Thyroid gland (tissue), 4 donors: ENCODE data around the gene LSAMP. TPM values are rescaled to one million over a fixed set of nuclear protein-coding genes. Genes with fewer than 3 reads are reported as not detected.

Experiments used
- DNase-seq, 2 donors: peaks; one replicate each; pipeline ENCODE4 v3.0.0-alpha.2; 2019
- H3K27ac ChIP-seq, 3 donors: fragments of 200-600 bp; sonication (generic); 1 replicate in 2 of 3; 2 replicates in 1 of 3; pipeline ENCODE4 v1.5.1; 2016 to 2019; ENCODE audit warnings: mild to moderate bottlenecking in 1 of 3, moderate library complexity in 1 of 3
- H3K27me3 ChIP-seq: fragments of 200-600 bp; sonication (generic); one replicate; pipeline ENCODE4 v1.5.1; 2019
- H3K36me3 ChIP-seq, 2 donors: fragments of 200-600 bp; sonication (generic); one replicate each; pipeline ENCODE4 v1.5.1; 2016 to 2019
- H3K4me1 ChIP-seq, 2 donors: fragments of 200-600 bp; sonication (generic); one replicate each; pipeline ENCODE4 v1.5.1; 2017 to 2019
- H3K4me3 ChIP-seq, 3 donors: fragments of 200-600 bp; sonication (generic); replicated peaks in 1 of 3; 1 replicate in 2 of 3; 2 replicates in 1 of 3; pipeline ENCODE4 v1.5.1; 2016; ENCODE audit warnings: mild to moderate bottlenecking in 1 of 3
- H3K9me3 ChIP-seq: fragments of 200-600 bp; sonication (generic); one replicate; pipeline ENCODE4 v1.5.1; 2017
- CTCF ChIP-seq, 6 experiments: fragments of 200-600 bp in 3 of 6; fragments of 450-650 bp in 3 of 6; sonication (generic) in 3 of 6; IDR thresholded peaks; one replicate each; pipeline ENCODE4 v1.5.1; 2016 to 2019; ENCODE audit warnings: antibody characterized with exemption in 6 of 6, mild to moderate bottlenecking in 2 of 6, inconsistent platforms in 1 of 6, moderate library complexity in 1 of 6
- POLR2A ChIP-seq, 2 donors: fragments of 450-650 bp; IDR thresholded peaks; one replicate each; pipeline ENCODE4 v1.6.1; 2017; ENCODE audit warnings: antibody characterized with exemption in 2 of 2, mild to moderate bottlenecking in 2 of 2, moderate library complexity in 1 of 2
- WGBS, 2 donors: methylation state at CpG; one replicate each; pipeline ENCODE4 v1.1.5; 2017; 5-methylcytosine and 5-hydroxymethylcytosine counted together
- intact Hi-C: fragments of 100-400 bp; cut with DNase I; formaldehyde crosslinking; loops from one replicate; pipeline ENCODE4 v1.15.1; 2023
- total RNA-seq, 4 donors: library from RNA; depleted of rRNA; stranded (reverse); fragments of >200 nt; gene quantifications; one replicate each; pipeline ENCODE4 v1.2.3, GENCODE V29; 2016

LSAMP gene
- total RNA-seq, 4 donors from 2014 or later, result 0.78 to 2.0 (median 1.8) TPM

- DNase-seq, result no peak
- no peak overlapping the region for H3K4me3 ChIP-seq
- H3K27ac ChIP-seq, result no peak overlapping the region
- no peaks in the 10 kb centered on the region for H3K4me1 ChIP-seq
- H3K9me3 ChIP-seq, result no peaks in the 10 kb centered on the region
- TF ChIP-seq CTCF (IDR thresholded peaks at IDR 0.05), result no peak
- no peak for TF ChIP-seq POLR2A (IDR thresholded peaks at IDR 0.05)
- intact Hi-C loops, result no loop called here
- 83 to 85% methylated on average over 3 of the region's 3 CpGs for WGBS, 2 donors
- H3K27me3 ChIP-seq, result no peaks in the 10 kb centered on the region
- H3K36me3 ChIP-seq, result no peaks in the 10 kb centered on the region
Observed at GRCh38 chr3:116241677-116242076, 203.6 kb downstream of the LSAMP start.

GRCh38 chr3:116240261-116240660 is 205.0 kb downstream of the LSAMP start:
- intact Hi-C loops, result no loop called here
- no peak overlapping the region for H3K4me3 ChIP-seq
- H3K27me3 ChIP-seq, result no peaks in the 10 kb centered on the region
- no peak overlapping the region for H3K27ac ChIP-seq
- H3K4me1 ChIP-seq, result no peaks in the 10 kb centered on the region
- no peaks in the 10 kb centered on the region for H3K36me3 ChIP-seq
- WGBS, 2 donors, result 0% methylated on average over 1 of the region's 1 CpG
- TF ChIP-seq POLR2A (IDR thresholded peaks at IDR 0.05) (no peak), CTCF (IDR thresholded peaks at IDR 0.05) (no peak)
- no peaks in the 10 kb centered on the region for H3K9me3 ChIP-seq
- no peak for DNase-seq

- 24 to 45% methylated on average over 2 of the region's 2 CpGs for WGBS, 2 donors
- H3K27ac ChIP-seq, result no peak overlapping the region
- no peaks in the 10 kb centered on the region for H3K27me3 ChIP-seq
- H3K4me3 ChIP-seq, result no peak overlapping the region
- H3K36me3 ChIP-seq, result no peaks in the 10 kb centered on the region
- no peaks in the 10 kb centered on the region for H3K4me1 ChIP-seq
- TF ChIP-seq CTCF (IDR thresholded peaks at IDR 0.05), result no peak
- no peak for TF ChIP-seq POLR2A (IDR thresholded peaks at IDR 0.05)
- H3K9me3 ChIP-seq, result no peaks in the 10 kb centered on the region
- DNase-seq, result no peak
- intact Hi-C loops, result no loop called here
Observed at GRCh38 chr3:116238846-116239565, 206.3 kb downstream of the LSAMP start.

GRCh38 chr3:116233711-116234357 is 211.5 kb downstream of the LSAMP start:
- 31 to 55% methylated on average over 4 of the region's 4 CpGs for WGBS, 2 donors
- Histone ChIP-seq H3K4me3 (no peak overlapping the region), H3K27me3 (no peaks in the 10 kb centered on the region), H3K4me1 (no peaks in the 10 kb centered on the region), H3K27ac (no peak overlapping the region), H3K9me3 (no peaks in the 10 kb centered on the region), H3K36me3 (no peaks in the 10 kb centered on the region)
- intact Hi-C loops, result no loop called here
- no peak for DNase-seq
- TF ChIP-seq CTCF (IDR thresholded peaks at IDR 0.05), result no peak
- TF ChIP-seq POLR2A (IDR thresholded peaks at IDR 0.05), result no peak

GRCh38 chr3:116230431-116231020 is 214.8 kb downstream of the LSAMP start:
- no peak overlapping the region for H3K27ac ChIP-seq
- intact Hi-C loops, result no loop called here

More at GRCh38 chr3:116230431-116231020, 214.8 kb downstream of the LSAMP start:
- no peak for DNase-seq
- Histone ChIP-seq H3K4me3 (no peak overlapping the region), H3K36me3 (no peaks in the 10 kb centered on the region), H3K9me3 (no peaks in the 10 kb centered on the region), H3K4me1 (no peaks in the 10 kb centered on the region), H3K27me3 (no peaks in the 10 kb centered on the region)
- no peak for TF ChIP-seq CTCF (IDR thresholded peaks at IDR 0.05)
- no peak for TF ChIP-seq POLR2A (IDR thresholded peaks at IDR 0.05)
- WGBS, 2 donors, result 67 to 70% methylated on average over 5 of the region's 5 CpGs
